GM21528 (cell line): Measurements from ENCODE around the gene MAST2.

ENCODE experiments used
- ATAC-seq: cut with Tn5 transposase; IDR thresholded peaks from one replicate; pipeline ENCODE4 v1.9.1; 2021; ENCODE audit warnings: mild to moderate bottlenecking, moderate library complexity; ENCODE audit not compliant: unreplicated experiment, low FRiP score

The MAST2 gene

GRCh38 chr1:45973121-45973520 lies 169.7 kb downstream of the MAST2 start:
- no peak for ATAC-seq

DNA sequence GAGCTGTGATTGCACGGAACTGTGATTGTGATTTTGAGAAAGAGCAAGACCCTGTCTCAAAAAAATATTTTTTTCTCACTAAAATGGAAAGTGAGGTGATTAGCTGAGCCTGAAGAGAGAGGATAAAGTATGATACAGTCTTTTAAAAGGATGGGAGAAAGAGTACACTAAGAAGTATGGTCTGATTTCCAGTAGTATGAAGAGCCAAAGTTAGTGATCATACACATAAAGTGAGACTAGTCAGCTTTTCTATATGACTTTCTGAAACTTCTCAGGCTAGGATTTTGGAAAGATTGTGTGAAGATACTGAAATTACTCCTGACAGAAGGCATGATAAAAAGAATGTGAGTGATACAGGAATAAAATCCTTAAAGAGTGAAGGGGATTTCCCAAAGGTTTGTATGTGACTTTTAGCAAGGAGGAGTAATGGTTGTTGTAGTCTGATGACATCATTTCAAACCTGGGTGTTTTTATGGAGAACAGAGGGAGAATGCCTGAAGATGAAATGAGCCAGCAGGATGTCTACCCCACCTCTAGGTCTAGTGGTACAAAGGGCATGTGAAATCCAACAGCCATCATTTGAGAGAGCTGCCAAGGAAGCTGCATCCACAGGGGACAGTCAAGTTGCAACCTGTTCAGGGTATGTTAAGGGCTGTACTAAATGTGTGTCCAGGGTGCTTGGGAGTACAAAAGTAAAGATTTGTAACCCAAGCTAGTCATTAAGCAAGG lies 171.3 kb downstream of the MAST2 start:
- ATAC-seq: no peak

- ATAC-seq: no peak
Measured at GRCh38 chr1:45976623-45977022, 173.2 kb downstream of the MAST2 start.

DNA sequence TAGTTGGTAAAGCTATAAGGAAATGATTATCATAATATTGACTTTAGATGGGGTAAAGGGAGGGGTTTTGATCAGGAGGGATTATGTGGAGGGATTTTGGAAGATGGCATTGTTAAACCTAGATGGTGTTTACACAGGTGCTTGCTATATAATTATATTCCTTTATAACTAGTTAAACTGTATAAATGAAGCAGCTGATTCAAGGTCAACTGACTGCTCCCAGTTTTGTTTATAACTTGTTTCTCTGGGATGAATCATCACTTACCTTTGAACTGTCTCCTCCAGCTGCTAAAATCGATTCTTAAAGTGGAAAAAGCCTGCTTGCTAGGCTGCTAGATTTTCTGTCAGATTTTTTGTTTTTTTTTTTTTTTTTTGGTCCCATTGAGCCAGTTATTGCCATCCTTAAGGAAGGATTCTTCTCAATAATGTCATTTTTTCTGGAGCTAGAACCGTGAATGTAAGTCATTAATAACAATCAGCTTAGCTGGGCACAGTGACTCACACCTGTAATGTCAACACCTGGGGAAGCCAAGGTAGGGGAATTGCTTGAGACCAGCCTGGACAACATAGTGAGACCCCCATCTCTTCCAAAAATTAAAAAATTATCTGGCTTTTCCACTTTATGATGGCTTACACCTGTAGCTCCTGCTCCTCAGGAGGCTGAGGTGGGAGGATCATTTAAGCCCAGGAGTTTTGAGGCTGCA lies 175.8 kb downstream of the MAST2 start:
- no peak for ATAC-seq

- no peak for ATAC-seq
Measured at GRCh38 chr1:45979778-45980176, 176.4 kb downstream of the MAST2 start.

DNA sequence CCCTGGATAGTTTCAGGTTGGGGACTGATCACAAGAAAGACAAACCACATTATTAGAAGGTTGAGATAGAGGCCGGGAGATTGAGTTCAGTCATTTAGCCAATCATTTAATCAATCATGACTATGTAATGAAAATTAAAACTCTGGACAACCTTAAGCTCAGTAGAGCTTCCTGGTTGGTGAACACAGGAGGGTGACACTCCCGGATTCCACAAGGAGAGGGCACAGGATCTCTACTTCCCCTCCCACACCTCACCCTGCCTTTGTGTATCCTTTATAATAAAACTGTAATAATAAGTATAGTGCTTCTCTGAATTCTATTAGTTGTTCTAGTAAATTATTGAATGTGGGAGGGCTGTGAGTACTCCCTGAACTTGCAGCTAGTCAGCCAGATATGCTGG lies 178.9 kb downstream of the MAST2 start:
- ATAC-seq: no peak

- no peak for ATAC-seq
Measured at GRCh38 chr1:45983967-45984366, 180.6 kb downstream of the MAST2 start.

GRCh38 chr1:45987204-45987603 lies 183.8 kb downstream of the MAST2 start:
- ATAC-seq: no peak

DNA sequence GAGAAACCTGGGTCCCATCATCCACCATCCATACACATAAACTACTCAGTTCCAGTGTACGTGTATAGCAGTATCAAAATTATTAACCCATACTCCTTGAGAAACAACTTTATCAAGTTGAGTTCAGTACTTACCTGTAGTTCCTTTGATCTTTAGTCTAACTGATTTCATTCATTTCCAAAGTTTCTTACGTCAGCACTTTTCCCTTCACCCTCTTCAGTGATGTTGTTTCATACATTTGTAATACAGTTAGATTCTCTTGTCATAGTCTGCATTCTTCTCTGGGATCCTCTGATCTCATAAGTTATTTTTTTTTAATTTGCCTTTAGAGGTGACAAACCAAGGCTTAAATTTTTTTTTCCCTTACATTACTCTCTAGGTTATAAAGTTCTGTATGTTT lies 185.8 kb downstream of the MAST2 start:
- no peak for ATAC-seq

DNA sequence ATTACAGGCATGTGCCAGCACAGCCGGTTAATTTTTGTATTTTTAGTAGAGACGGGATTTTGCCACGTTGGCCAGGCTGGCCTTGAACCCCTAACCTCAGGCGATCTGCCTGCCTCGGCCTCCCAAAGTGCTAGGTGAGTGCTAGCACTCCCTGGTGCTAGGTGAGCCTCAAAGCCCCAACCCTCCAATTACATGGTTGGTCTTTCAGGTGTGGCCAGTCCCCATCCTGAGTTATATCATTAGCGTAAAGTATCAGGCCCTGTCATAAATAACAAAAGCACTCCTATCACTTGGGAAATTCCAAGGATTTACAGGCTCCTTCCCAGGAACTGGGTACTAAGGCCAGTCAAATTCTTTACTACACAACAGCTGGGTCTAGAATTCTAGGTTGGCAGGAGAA lies 191.0 kb downstream of the MAST2 start:
- ATAC-seq: no peak

GRCh38 chr1:45995298-45995697 lies 191.9 kb downstream of the MAST2 start:
- ATAC-seq: no peak

- ATAC-seq: no peak
Measured at GRCh38 chr1:45998020-45998617, 194.7 kb downstream of the MAST2 start.

- no peak for ATAC-seq
Measured at GRCh38 chr1:45999507-45999906, 196.1 kb downstream of the MAST2 start.

DNA sequence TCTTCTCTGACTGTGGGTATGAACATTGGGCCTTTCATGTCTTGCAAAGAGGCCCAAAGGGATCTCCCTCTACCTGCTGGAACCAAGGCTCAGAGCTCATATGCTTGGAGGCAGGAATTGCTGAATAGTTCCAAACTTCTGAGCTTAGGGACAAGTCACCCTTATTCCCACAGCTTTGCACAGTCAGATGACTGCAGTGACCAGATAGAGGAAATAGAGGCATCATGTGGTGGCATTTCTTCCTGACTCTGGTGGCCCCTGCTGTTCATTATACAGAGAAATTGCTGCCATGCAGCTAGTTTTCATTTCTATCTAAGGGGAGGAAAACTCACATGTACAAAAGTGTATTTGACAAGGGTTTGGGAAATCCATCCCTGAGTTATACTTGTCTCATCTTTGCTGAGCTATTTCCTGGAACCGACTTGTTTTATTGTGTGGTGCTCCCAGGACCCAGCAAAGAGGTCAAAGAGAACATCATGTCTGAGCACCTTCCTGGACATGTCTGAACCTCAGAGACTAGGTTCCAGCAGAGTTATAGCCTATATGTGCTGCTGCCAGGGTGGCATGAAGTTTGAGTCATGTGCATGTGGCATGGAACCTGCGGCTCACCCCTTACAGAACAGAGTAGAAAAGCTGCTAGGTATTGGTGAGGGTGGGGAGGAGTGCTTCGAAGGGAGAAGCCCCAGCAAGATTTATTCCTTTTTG lies 197.8 kb downstream of the MAST2 start:
- no peak for ATAC-seq

GRCh38 chr1:46002551-46003150 lies 199.2 kb downstream of the MAST2 start:
- ATAC-seq: no peak

DNA sequence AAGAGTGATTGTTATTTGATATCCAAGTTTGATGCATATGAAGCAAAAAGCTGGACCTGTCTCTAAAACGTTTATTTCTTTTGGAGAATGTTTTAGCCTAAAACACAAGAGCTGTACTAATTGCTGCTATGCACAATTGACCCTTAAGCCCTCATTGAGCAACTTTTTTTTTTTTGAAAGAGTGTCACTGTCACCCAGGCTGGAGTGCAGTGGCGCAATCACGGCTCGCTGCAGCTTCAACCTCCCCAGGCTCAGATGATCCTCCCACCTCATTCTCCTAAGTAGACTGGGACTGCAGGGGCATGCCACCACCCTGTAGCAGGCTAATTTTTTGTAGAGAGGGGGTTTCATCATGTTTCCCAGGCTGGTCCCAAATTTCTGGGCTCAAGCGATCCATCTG lies 199.9 kb downstream of the MAST2 start:
- ATAC-seq: no peak

- no peak for ATAC-seq
Measured at GRCh38 chr1:46004492-46004891, 201.1 kb downstream of the MAST2 start.

GRCh38 chr1:46005594-46005993 lies 202.2 kb downstream of the MAST2 start:
- no peak for ATAC-seq

DNA sequence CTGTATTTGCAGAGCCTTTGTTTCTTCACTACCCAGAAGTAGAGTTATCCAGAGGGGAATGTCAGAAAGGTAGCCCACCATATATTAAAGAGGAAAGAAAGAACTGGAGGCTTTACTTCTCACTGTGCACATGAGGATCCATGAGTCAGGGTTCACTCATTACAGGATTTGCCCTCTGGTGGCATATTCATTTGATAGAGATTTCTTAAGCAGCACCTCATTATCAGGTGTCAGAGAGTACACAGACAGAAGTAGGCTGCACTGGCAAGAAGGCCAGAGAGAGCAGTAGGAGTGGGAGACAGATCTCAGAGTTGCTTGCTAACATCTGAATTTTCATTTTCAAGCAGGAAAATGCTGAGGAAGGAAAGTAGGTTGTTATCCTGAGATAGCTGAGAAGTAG lies 205.2 kb downstream of the MAST2 start:
- ATAC-seq: no peak

DNA sequence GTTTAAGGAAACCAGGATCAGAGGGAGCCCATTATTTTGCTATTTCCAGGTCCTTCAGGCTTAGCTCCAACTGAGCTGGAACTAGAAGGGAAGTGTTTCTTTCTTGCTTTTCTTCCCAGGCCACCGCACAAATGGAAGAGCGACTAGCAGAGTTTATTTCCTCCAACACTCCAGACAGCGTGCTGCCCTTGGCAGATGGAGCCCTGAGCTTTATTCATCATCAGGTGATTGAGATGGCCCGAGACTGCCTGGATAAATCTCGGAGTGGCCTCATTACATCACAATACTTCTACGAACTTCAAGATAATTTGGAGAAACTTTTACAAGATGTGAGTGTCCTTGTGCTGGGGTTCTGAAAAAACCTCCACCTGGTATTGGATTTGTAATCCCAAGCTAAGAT lies 207.2 kb downstream of the MAST2 start:
- no peak for ATAC-seq
